AG09319 (cell line): ENCODE data around the gene TLDC2.
"Not testable (repeated sequence)": the region's sequence is repeated elsewhere in the genome, so short reads cannot be mapped to it uniquely, and the experiment has no call there.

Experiments used
- DNase-seq: peaks from one replicate; pipeline ENCODE4 v3.0.0-alpha.2; 2010; ENCODE audit warnings: low read depth; ENCODE audit errors: extremely low read depth
- CTCF ChIP-seq: IDR thresholded peaks from 2 replicates; pipeline ENCODE4 v1.5.1; 2011; ENCODE audit warnings: low read depth, mild to moderate bottlenecking, inconsistent platforms, low read length, moderate library complexity

TLDC2 gene

GRCh38 chr20:36887752-36888090 is 11.8 kb downstream of the TLDC2 start:
- TF ChIP-seq CTCF = no peak
- DNase-seq = no peak

- no peak for DNase-seq
- TF ChIP-seq CTCF = no peak
These were observed 13.1 kb downstream of the TLDC2 start for GRCh38 chr20:36888880-36889516.

GRCh38 chr20:36890586-36890985 is 14.6 kb downstream of the TLDC2 start:
- no peak for TF ChIP-seq CTCF
- DNase-seq = no peak

GRCh38 chr20:36891211-36891610 is 15.3 kb downstream of the TLDC2 start:
- DNase-seq = no peak
- TF ChIP-seq CTCF = no peak

- TF ChIP-seq CTCF = no peak
- DNase-seq = no peak
These were observed 17.9 kb downstream of the TLDC2 start for GRCh38 chr20:36893801-36894200.

- no peak for DNase-seq
- TF ChIP-seq CTCF = no peak
These were observed 19.1 kb downstream of the TLDC2 start for GRCh38 chr20:36895036-36895435.

GRCh38 chr20:36904690-36905089 is 28.8 kb downstream of the TLDC2 start:
- TF ChIP-seq CTCF = no peak
- no peak for DNase-seq

- DNase-seq = not testable (repeated sequence)
These were observed 29.6 kb downstream of the TLDC2 start for GRCh38 chr20:36905566-36905965.

GRCh38 chr20:36906086-36906485 is 30.1 kb downstream of the TLDC2 start:
- not testable (repeated sequence) for DNase-seq
